Pons (tissue), 1 donor: Measurements from ENCODE around the gene PDK2.

Experiments used
- DNase-seq: peaks from one replicate; pipeline ENCODE4 v3.0.0-alpha.2; 2016; ENCODE audit warnings: low spot score

The PDK2 gene

DNA sequence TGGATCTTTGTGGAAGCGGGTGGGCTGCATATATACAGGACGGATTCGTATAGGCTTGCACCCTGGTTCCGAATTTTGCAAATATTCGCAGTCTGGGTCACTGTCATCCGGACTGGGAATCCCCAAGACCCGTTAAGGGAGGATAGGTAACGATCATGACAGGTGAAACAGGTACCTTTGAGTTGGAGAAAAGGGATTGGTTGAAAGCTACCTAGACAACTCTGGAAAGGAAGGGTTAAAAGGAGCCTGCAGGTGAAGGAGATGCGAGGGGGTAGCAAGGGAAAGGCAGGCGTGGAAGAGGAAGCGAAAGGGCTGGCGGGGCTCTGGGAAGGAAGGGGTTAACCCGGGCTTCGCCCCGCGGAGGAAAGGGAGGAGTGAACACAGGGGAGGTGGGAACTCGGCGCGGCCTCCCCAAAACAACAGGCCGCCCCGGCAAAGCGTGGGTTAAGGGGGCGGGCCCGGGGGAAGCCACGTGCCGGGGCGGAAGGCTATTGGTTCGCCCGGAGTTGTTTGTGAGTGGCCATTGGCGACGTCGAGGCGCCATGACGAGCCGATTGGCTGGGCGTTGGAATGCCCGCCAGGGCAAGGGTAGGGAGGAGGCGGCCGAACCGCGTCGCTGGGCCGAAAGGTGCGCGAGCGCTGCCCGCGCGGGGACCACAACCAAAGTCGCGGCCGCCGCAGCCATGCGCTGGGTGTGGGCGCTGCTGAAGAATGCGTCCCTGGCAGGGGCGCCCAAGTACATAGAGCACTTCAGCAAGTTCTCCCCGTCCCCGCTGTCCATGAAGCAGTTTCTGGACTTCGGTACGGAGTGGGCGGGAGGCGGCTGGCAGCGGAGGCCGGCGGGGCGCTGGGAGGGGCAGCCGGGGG lies at the start of gene PDK2:
PDK2 (plus strand) TSS at position 599 of the 867 bp plus-strand sequence; CDS start at position 684, 85 bp downstream.
- peak; percentile 96 for DNase-seq

GRCh38 chr17:50046179-50046578 lies 49.0 kb upstream of the PDK2 start:
- no peak for DNase-seq

GRCh38 chr17:50046667-50047066 lies 48.5 kb upstream of the PDK2 start:
- DNase-seq, result no peak

DNA sequence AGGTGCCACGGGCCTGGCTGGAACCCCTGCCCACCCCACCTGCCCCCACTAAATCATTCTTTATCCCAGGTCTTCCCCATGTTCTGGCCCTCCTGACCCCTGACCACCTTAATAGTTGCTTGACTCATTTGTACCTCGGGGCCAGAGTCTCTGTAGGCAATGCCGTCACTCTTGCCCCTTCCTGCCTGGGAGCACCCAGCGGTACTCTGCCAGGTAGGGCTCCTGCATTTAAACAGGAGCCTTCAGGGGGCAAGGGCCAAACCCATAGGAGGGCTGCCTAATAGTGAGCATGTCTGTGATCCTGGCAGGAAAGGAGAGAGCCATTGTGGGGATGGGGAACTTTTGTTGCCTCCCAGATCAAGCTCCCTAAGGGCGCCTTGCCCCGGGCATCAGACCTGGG lies 48.1 kb upstream of the PDK2 start:
- no peak for DNase-seq

GRCh38 chr17:50047488-50048126 lies 47.5 kb upstream of the PDK2 start:
- no peak for DNase-seq

- no peak for DNase-seq
Measured at GRCh38 chr17:50048146-50048720, 46.9 kb upstream of the PDK2 start.

- no peak for DNase-seq
Measured at GRCh38 chr17:50048988-50049387, 46.2 kb upstream of the PDK2 start.

DNA sequence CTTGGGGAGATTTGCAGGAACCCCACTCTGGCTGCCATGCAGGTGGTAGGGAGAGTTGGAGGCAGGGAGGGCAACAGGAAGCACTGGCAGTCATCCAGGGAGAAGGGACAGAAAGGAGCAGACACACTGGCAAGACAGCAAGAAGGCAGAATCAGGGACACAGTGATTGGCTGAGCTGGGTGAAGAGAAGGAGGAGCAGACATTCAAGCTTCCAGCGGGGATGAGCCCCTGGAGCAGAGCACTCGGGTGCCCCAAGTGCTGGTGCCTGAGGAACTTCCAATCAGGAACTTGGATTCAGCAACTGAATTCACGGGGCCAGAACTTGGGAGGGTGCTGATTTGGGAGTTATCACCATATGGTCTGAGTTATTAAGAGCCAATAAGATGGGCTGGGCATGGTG lies 45.5 kb upstream of the PDK2 start:
- no peak for DNase-seq

GRCh38 chr17:50050431-50051032 lies 44.6 kb upstream of the PDK2 start:
- DNase-seq, result no peak

DNA sequence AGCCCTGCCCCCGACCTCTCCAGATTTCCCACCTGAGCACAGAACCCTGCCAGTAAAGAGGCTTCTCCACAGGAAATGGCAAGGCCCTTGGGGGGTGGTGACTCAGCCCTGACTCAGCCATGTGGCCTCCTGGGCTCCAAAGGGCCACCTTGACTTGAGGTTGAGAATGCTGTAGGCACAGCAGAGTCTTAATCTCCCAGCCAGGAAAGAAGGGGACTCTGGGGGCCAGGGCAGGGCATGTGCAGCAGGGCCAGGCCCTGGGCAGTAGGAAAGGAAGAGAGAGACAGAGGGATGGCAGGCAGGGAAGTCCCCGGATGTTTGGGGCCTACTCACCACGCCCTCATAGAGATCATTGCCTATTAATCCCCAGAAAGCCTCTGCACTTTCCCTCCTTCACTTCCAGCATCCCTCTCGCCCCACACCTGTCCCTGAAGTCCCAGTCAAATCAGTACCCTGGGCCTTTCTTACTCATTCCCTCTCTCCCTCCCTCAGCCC lies 44.0 kb upstream of the PDK2 start:
- DNase-seq, result no peak

DNA sequence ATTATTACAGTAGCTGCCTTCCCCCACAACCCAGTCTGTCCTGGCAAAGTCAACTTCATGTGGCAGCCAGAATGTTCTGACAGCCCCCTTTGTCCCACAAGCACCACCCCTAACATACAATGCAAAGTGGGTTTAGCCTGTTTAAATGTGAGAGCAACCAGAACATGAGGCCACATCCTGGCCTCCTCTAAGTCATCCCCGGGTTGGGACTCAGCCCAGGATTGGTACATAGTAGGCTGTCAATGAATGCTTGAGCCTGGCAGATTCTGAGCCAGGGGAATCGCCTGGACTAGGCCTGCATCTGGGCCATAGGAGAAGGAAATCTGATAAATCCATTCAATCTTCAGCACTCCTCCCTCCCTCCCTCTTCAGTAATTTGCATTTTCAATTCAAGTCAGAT lies 43.5 kb upstream of the PDK2 start:
- DNase-seq, result no peak

DNA sequence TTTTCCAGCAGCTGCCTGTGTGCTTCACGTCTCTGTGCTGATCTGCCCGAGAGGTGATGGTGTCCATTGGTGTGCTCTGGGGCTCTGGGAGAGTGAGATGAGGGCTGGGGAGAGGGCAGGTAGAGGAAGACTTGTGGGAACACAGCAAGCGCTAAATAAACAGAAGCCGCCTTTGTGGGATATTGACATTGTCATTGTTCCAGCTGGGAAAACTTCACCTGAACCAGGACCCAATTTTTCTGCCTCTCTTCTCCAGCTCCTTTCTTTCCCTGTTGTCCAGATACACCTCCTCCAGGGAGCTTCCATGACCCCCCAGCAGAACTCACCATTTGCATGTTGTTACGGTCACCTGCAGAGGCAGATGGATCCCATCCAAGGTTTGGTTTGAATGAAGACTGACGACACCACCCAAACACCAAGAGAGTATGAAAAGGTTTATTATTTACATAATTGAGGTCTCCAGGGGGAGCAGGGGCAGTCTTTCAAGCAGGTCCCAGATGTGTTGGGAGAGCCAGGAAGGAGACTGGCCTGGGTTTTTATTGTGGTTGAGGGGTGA lies 42.8 kb upstream of the PDK2 start:
- no peak for DNase-seq

DNA sequence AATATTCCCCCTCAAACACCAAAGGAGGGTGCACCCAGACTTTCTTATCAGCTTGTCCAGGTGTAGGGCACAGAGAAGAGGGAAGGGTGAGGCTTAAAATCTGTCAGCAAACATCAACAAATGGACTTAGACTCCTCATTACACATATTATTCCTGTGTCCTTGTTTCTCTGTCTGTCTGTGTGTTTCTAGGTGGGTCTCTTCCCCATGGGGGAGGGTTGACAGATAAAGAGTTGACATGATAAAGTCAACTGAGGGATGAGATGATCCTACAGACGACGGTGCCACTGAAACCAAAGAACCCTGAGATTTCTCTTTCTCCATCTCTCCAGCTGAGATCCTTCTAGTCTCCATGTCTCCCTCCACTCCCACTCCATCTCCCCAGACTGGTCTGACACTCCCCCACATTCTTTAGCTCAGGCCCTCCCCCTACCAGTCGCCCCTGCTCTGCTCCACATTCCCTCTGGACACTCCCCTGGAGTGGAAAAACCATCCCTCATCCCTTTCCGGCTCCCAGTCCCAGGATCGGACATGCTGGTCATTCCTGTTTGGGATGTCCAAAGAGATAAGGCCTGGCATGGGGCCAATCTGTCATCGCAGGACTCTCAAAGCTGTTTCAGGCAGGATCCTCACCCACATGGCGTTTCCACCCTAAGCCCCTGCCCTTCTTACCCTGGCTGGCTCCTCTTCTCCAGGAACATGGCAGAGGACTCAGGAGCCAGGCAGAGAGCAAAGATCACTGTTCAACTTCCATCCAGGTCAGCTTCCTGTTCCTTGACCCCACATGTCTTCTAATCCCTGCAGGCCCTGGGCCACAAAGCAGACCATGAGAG lies 42.1 kb upstream of the PDK2 start:
- DNase-seq, result no peak

DNA sequence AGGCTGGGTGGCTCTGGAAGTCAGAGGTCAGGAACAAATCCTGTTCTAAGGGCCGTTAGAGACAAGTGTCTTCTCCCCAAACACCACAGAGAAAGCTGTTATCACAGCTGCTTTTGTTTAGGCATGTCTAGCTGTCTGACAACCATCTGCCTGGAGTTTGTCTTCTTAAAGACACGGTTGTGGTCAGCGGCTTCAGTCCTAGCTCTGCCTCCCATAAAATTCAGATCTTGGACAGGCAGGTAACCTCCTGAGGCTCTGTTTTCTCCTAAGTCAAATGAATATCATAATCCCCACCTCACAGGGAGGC lies 41.5 kb upstream of the PDK2 start:
- DNase-seq, result no peak

DNA sequence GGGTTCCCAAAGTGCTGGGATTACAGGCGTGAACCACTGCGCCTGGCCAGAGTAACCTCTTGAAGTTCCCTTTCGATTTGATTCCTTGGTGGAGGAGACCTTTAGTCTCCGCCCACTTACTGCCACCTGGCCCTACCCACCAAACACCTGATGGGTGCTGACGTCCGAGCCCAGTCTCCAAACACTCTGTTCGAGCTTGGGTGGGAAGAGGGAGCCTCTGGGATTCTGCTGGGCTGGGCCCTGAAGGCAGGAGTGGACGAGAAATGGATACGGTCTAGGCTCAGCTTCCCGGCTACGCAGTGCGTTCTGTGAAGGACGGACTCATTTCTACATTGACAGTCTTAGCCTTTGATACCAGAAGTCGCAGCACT lies 40.1 kb upstream of the PDK2 start:
- no peak for DNase-seq

DNA sequence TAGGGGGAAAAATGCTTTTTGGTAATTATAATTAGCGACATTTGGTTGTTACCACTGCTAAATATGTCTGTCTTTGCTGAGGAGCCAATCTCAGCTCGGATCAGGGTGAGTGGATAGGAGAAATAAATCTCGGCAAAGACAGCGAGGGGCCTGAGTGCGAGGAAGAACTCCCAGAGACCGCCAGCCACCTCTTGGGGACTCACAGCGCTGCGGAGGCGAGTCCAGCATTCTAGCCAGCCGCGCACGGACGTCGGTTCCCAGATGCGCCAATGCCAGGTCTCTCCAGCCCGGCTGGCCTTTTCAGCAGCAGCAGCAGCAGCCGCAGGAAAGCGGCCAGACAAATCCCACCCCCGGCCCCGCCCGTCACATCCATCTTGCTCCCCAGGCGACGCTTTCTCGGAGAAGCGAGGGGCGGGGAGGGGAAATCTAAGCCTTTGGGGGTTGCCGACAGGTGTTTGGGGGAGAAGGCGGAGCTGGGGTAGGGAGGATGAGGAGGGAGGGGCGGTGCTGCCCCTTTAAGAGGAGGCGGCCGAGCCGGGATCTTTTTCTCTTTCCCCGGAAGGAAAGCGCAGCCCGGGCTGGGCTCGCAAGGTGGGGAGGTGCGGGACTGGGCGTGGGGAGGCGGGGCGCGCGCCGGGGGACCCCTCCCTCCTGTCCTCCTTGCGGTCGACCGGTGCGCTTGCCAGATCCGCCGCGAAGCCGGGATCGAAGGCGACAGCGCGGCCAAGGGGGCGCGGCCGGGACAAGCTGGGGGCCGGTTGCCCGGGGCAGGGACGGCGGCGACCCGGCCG lies 39.5 kb upstream of the PDK2 start, which contains the start of gene ITGA3:
ITGA3 (plus strand) TSS at position 685 of the 791 bp plus-strand sequence. CDS start 330 bp downstream, outside the sequence.
- peak; percentile 29 for DNase-seq

GRCh38 chr17:50056217-50056960 lies 38.8 kb upstream of the PDK2 start:
- no peak for DNase-seq

DNA sequence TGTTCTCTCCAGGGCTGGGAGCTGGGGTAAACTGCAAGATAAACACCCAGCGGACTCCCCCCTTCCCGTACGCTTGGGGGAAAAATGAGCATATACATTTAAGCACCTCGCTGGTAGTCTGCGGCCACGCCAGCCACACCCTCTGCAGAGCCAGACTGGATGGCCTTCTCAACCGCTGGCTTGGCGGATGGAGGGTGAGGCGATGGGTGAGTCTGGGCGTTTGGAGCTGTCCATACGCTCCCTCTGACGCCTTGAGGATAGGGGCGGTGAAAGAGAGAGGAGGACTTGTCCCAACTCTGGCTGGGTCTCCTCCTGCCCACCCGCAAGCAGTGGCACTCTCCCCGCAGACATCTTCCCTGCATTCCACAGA lies 38.2 kb upstream of the PDK2 start:
- DNase-seq, result no peak

- DNase-seq, result no peak
Measured at GRCh38 chr17:50057521-50057991, 37.6 kb upstream of the PDK2 start.
